IMR-90 (cell line): Measurements from ENCODE around the gene HEXA. TPM values are rescaled to one million over a fixed set of nuclear protein-coding genes. Genes with fewer than 3 reads are reported as not detected.

Experiments
- ATAC-seq: fragments of 200-7000 bp; cut with Tn5 transposase; 2 replicates; pipeline ENCODE4 v1.9.1; 2020; ENCODE audit warnings: low read depth, mild to moderate bottlenecking, moderate library complexity
- BruUV-seq: library from RNA; stranded (reverse); fragments of 400-500 nt; replicated peaks from 2 replicates; lab custom pipeline; 2021; lab: Mats Ljungman, UMichigan
- CTCF ChIA-PET: fragments of 300-600 bp; formaldehyde crosslinking; extraction: SDS; loops from one replicate; lab custom pipeline; 2021; ENCODE audit warnings: antibody characterized with exemption; lab: Yijun Ruan, JAX
- POLR2A ChIA-PET: fragments of 300-600 bp; sonication (Branson Sonifier 250); formaldehyde crosslinking; loops from one replicate; lab custom pipeline; 2022; ENCODE audit warnings: antibody characterized with exemption; ENCODE audit not compliant: unreplicated experiment; lab: Charles Lee
- DNase-seq: peaks from one replicate; pipeline ENCODE4 v3.0.0; 2013
- H2AFZ ChIP-seq: replicated peaks from 2 replicates; pipeline ENCODE3; 2013; ENCODE audit warnings: low read length, mild to moderate bottlenecking; ENCODE audit not compliant: poor library complexity
- H2AK5ac ChIP-seq: 2 replicates; pipeline ENCODE4 v1.6.1; 2013; ENCODE audit warnings: low read depth, low read length, inconsistent platforms
- H2AK9ac ChIP-seq: replicated peaks from 2 replicates; pipeline ENCODE3; 2013; ENCODE audit warnings: mild to moderate bottlenecking, low read depth, low read length, moderate library complexity; ENCODE audit not compliant: poor library complexity
- H2BK120ac ChIP-seq: 2 replicates; pipeline ENCODE4 v1.6.1; 2013; ENCODE audit warnings: low read depth, low read length, inconsistent platforms
- H2BK15ac ChIP-seq: 3 replicates; pipeline ENCODE4 v1.6.1; 2013; ENCODE audit warnings: low read depth, low read length, inconsistent platforms
- H2BK20ac ChIP-seq: 2 replicates; pipeline ENCODE4 v1.6.1; 2013; ENCODE audit warnings: low read depth, mild to moderate bottlenecking, inconsistent platforms, low read length, moderate library complexity
- H2BK5ac ChIP-seq: 2 replicates; pipeline ENCODE4 v1.6.1; 2013; ENCODE audit warnings: mild to moderate bottlenecking, low read depth, low read length, inconsistent platforms; ENCODE audit not compliant: poor library complexity, severe bottlenecking
- H3K14ac ChIP-seq: replicated peaks from 2 replicates; pipeline ENCODE4 v1.6.1; 2013; ENCODE audit warnings: low read depth, low read length, inconsistent platforms
- H3K18ac ChIP-seq: 2 replicates; pipeline ENCODE4 v1.6.1; 2013; ENCODE audit warnings: low read depth, low read length, control low read depth
- H3K23ac ChIP-seq: 2 replicates; pipeline ENCODE4 v1.6.1; 2013; ENCODE audit warnings: low read depth, low read length, inconsistent platforms
- H3K27ac ChIP-seq: 2 replicates; pipeline ENCODE4 v1.5.1; 2013; ENCODE audit warnings: mild to moderate bottlenecking, control low read depth, low read length; ENCODE audit not compliant: insufficient read depth
- H3K27me3 ChIP-seq: 2 replicates; pipeline ENCODE4 v1.6.1; 2013; ENCODE audit warnings: low read length; ENCODE audit not compliant: control insufficient read depth, insufficient read depth
- H3K36me3 ChIP-seq: 2 replicates; pipeline ENCODE4 v1.6.1; 2013; ENCODE audit warnings: low read length, mixed read lengths; ENCODE audit not compliant: control insufficient read depth, insufficient read depth
- H3K4ac ChIP-seq: 2 replicates; pipeline ENCODE4 v1.6.1; 2013; ENCODE audit warnings: low read depth, low read length, inconsistent platforms
- H3K4me1 ChIP-seq: 2 replicates; pipeline ENCODE4 v1.6.1; 2013; ENCODE audit warnings: low read length, mixed read lengths; ENCODE audit not compliant: control insufficient read depth, insufficient read depth
- H3K4me2 ChIP-seq: 2 replicates; pipeline ENCODE4 v1.6.1; 2013; ENCODE audit warnings: low read depth, mild to moderate bottlenecking, control low read depth, low read length, moderate library complexity
- H3K4me3 ChIP-seq: 2 replicates; pipeline ENCODE4 v1.5.1; 2013; ENCODE audit warnings: low read depth, mild to moderate bottlenecking, control low read depth, low read length, moderate library complexity; ENCODE audit not compliant: insufficient read depth
- H3K56ac ChIP-seq: 2 replicates; pipeline ENCODE4 v1.6.1; 2013; ENCODE audit warnings: low read length, inconsistent platforms; ENCODE audit not compliant: insufficient read depth; ENCODE audit errors: extremely low read depth
- H3K79me1 ChIP-seq, 2 experiments: 2 replicates each; pipeline ENCODE4 v1.6.1; 2013; ENCODE audit warnings: low read length in 2 of 2, inconsistent platforms in 1 of 2, low read depth in 1 of 2
- H3K9ac ChIP-seq: 2 replicates; pipeline ENCODE4 v1.6.1; 2013; ENCODE audit warnings: low read depth, low read length, control low read depth
- H3K9me1 ChIP-seq: 2 replicates; pipeline ENCODE4 v1.6.1; 2013; ENCODE audit warnings: low read length, inconsistent platforms; ENCODE audit not compliant: insufficient read depth
- H3K9me3 ChIP-seq: 2 replicates; pipeline ENCODE4 v1.6.1; 2013; ENCODE audit warnings: low read length; ENCODE audit not compliant: control insufficient read depth, insufficient read depth
- H4K20me1 ChIP-seq: 2 replicates; pipeline ENCODE4 v1.6.1; 2013; ENCODE audit warnings: low read length, inconsistent platforms; ENCODE audit not compliant: insufficient read depth
- H4K5ac ChIP-seq: 2 replicates; pipeline ENCODE4 v1.6.1; 2013; ENCODE audit warnings: mild to moderate bottlenecking, low read depth, low read length, control low read depth
- H4K8ac ChIP-seq, 2 experiments: 2 replicates each; pipeline ENCODE4 v1.6.1; 2013; ENCODE audit warnings: low read depth in 2 of 2, low read length in 2 of 2, control low read depth in 1 of 2, inconsistent platforms in 1 of 2
- H4K91ac ChIP-seq: 2 replicates; pipeline ENCODE4 v1.6.1; 2013; ENCODE audit warnings: low read depth, low read length, inconsistent platforms; ENCODE audit not compliant: insufficient read depth
- BHLHE40 ChIP-seq: fragments of 150-350 bp; IDR thresholded peaks from 2 replicates; pipeline ENCODE4 v1.6.1; 2016; ENCODE audit warnings: mild to moderate bottlenecking, low read depth, low read length
- CHD1 ChIP-seq: IDR thresholded peaks from 2 replicates; pipeline ENCODE4 v1.6.1; 2012; ENCODE audit warnings: low read depth, low read length, improper control_type of control experiment
- MAZ ChIP-seq: IDR thresholded peaks from 2 replicates; pipeline ENCODE4 v1.6.1; 2012; ENCODE audit warnings: low read depth, mild to moderate bottlenecking, low read length, improper control_type of control experiment, moderate library complexity, borderline replicate concordance
- MXI1 ChIP-seq: IDR thresholded peaks from 2 replicates; pipeline ENCODE4 v1.6.1; 2012; ENCODE audit warnings: low read depth, mild to moderate bottlenecking, low read length, moderate library complexity, borderline replicate concordance
- NFE2L2 ChIP-seq: fragments of 150-350 bp; IDR thresholded peaks from 2 replicates; pipeline ENCODE4 v1.6.1; 2016; ENCODE audit warnings: low read depth, mild to moderate bottlenecking, low read length
- RAD21 ChIP-seq: IDR thresholded peaks from 2 replicates; pipeline ENCODE4 v1.6.1; 2012; ENCODE audit warnings: low read length, improper control_type of control experiment
- RCOR1 ChIP-seq: IDR thresholded peaks from 2 replicates; pipeline ENCODE4 v1.6.1; 2012; ENCODE audit warnings: mild to moderate bottlenecking, low read length, improper control_type of control experiment; ENCODE audit not compliant: insufficient replicate concordance
- RFX5 ChIP-seq: IDR thresholded peaks from 2 replicates; pipeline ENCODE4 v1.8.0; 2012; ENCODE audit warnings: low read depth, mild to moderate bottlenecking, low read length, moderate library complexity
- USF2 ChIP-seq: fragments of 150-350 bp; IDR thresholded peaks from 2 replicates; pipeline ENCODE4 v1.6.1; 2017; ENCODE audit warnings: mild to moderate bottlenecking, antibody characterized with exemption, low read length, low read depth
- WGBS, 2 experiments: methylation state at CpG; one replicate each; pipeline versions ENCODE4 v1.1.5 to v1.1.7; 2013; ENCODE audit warnings: missing lambda C conversion rate in 2 of 2; ENCODE audit not compliant: insufficient read length in 1 of 2; ENCODE audit errors: extremely low coverage in 2 of 2; 5-methylcytosine and 5-hydroxymethylcytosine counted together
- dilution Hi-C: fragments of 300-500 bp; cut with HindIII; formaldehyde crosslinking; loops from one replicate; pipeline ENCODE4 v1.14.3; 2018; ENCODE audit warnings: low sequenced_read_pairs; ENCODE audit not compliant: unreplicated experiment
- in situ Hi-C: fragments of 300-500 bp; cut with MboI; formaldehyde crosslinking; loops from 3 replicates; pipeline ENCODE4 v1.14.3; 2019; ENCODE audit warnings: low sequenced_read_pairs, inconsistent platforms, mixed read lengths
- intact Hi-C: fragments of 100-400 bp; cut with micrococcal nuclease; formaldehyde crosslinking; loops from 2 replicates; pipeline ENCODE4 v1.10.0; 2022
- polyA plus RNA-seq, 3 experiments: library from polyadenylated mRNA; depleted of rRNA; stranded (reverse); fragments of >200 nt; gene quantifications; 2 replicates each; pipeline ENCODE4 v1.2.3, GENCODE V29; 2012; ENCODE audit warnings: low replicate concordance in 1 of 3
- total RNA-seq: library from RNA; depleted of rRNA; stranded (reverse); fragments of >200 nt; gene quantifications from 2 replicates; pipeline ENCODE4 v1.2.3, GENCODE V29; 2012
- TF ChIP-seq, protein P1 (sequence below): fragments of 150-350 bp; IDR thresholded peaks from 2 replicates; pipeline ENCODE4 v1.6.1; 2016; ENCODE audit warnings: low read depth, mild to moderate bottlenecking, low read length, moderate library complexity, borderline replicate concordance
- TF ChIP-seq, protein P2 (sequence below): conservative IDR thresholded peaks from 2 replicates; pipeline ENCODE4 v1.5.1; 2012; ENCODE audit warnings: mild to moderate bottlenecking, low read depth, low read length, improper control_type of control experiment

HEXA gene
- total and polyA plus RNA-seq, 2 of the 4 experiments (the other 2 are of a cell fraction) = 19.4 to 115 TPM

DNA sequence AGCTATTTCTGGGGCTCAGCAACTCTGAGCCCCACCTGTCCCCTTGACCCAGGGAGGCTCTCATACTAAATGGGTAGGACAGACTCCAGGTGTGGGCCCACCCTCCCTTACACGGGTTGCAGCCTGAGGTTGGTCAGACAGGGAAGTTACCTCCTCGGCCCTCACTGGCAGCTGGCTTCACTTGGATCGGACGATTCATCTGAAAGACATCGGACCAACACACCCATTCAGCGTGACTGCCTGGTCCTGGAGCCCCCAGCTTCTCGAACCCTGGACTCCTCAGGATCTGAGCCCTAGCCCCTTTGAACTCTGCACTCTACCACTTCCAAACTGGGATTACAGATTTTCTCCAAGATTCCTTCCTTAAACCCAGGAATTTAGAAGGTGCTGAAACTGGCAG, 71.2 kb downstream of the HEXA start:
- Histone ChIP-seq H4K8ac (no peak overlapping the region), H3K56ac (no peak overlapping the region), H2BK20ac (no peak overlapping the region), H2AFZ (no peak overlapping the region), H3K27me3 (peaks cover 13% of the 10 kb centered on the region), H3K9ac (no peak overlapping the region), H3K36me3 (no peaks in the 10 kb centered on the region), H3K4me2 (no peak overlapping the region), H4K91ac (no peak overlapping the region), H3K4me3 (no peak overlapping the region), H2BK5ac (no peak overlapping the region), H3K27ac (no peak overlapping the region), H3K14ac (no peak overlapping the region), H2BK15ac (no peak overlapping the region), H3K18ac (no peak overlapping the region), H3K23ac (no peak overlapping the region), H3K9me1 (no peaks in the 10 kb centered on the region), H4K5ac (no peak overlapping the region), H3K79me1 (no peaks in the 10 kb centered on the region), H2AK5ac (no peak overlapping the region), H4K20me1 (0 out of 2 replicates have a peak, but pooled peaks cover 3% of the 10 kb centered on the region), H3K9me3 (no peaks in the 10 kb centered on the region), H3K4me1 (peaks cover 3% of the 10 kb centered on the region; the same call in 1 of the 2 replicates), H2AK9ac (no peak overlapping the region), H2BK120ac (no peak overlapping the region), H3K4ac (no peak overlapping the region)
- in situ Hi-C loops = loop anchor here (10.0 kb wide), 1 partner anchor 370 kb away; no protein-coding TSS in a partner anchor
- ChIA-PET POLR2A (no interaction called here), CTCF (interaction anchor here (1.0 to 1.2 kb wide), 2 partner anchors 8 to 17 kb away, joined by 3 read pairs; no protein-coding TSS in a partner anchor)
- 94% methylated on average over 3 of the region's 7 CpGs; no CpG with 5 or more reads in 1 of the 2 experiments for WGBS, 2 experiments
- intact Hi-C loops = no loop called here
- BruUV-seq = no TSS peak
- no peak for DNase-seq
- dilution Hi-C loops = no loop called here
- ATAC-seq = no peak
- TF ChIP-seq RCOR1 (no peak), MXI1 (no peak), RAD21 (no peak), NFE2L2 (no peak), CHD1 (no peak), RFX5 (no peak), MAZ (no peak), BHLHE40 (no peak), USF2 (no peak)
- TF ChIP-seq, protein P1, sequence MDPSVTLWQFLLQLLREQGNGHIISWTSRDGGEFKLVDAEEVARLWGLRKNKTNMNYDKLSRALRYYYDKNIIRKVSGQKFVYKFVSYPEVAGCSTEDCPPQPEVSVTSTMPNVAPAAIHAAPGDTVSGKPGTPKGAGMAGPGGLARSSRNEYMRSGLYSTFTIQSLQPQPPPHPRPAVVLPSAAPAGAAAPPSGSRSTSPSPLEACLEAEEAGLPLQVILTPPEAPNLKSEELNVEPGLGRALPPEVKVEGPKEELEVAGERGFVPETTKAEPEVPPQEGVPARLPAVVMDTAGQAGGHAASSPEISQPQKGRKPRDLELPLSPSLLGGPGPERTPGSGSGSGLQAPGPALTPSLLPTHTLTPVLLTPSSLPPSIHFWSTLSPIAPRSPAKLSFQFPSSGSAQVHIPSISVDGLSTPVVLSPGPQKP = no peak
- TF ChIP-seq, protein P2, sequence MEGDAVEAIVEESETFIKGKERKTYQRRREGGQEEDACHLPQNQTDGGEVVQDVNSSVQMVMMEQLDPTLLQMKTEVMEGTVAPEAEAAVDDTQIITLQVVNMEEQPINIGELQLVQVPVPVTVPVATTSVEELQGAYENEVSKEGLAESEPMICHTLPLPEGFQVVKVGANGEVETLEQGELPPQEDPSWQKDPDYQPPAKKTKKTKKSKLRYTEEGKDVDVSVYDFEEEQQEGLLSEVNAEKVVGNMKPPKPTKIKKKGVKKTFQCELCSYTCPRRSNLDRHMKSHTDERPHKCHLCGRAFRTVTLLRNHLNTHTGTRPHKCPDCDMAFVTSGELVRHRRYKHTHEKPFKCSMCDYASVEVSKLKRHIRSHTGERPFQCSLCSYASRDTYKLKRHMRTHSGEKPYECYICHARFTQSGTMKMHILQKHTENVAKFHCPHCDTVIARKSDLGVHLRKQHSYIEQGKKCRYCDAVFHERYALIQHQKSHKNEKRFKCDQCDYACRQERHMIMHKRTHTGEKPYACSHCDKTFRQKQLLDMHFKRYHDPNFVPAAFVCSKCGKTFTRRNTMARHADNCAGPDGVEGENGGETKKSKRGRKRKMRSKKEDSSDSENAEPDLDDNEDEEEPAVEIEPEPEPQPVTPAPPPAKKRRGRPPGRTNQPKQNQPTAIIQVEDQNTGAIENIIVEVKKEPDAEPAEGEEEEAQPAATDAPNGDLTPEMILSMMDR = no peak
